ENCODE measurements around the gene ZNF407. TPM values are rescaled to one million over a fixed set of nuclear protein-coding genes. Genes with fewer than 3 reads are reported as not detected.

Gene ZNF407
- total and polyA plus RNA-seq, 11 donors, result 3.8 to 14.7 (median 11.5) TPM

DNA sequence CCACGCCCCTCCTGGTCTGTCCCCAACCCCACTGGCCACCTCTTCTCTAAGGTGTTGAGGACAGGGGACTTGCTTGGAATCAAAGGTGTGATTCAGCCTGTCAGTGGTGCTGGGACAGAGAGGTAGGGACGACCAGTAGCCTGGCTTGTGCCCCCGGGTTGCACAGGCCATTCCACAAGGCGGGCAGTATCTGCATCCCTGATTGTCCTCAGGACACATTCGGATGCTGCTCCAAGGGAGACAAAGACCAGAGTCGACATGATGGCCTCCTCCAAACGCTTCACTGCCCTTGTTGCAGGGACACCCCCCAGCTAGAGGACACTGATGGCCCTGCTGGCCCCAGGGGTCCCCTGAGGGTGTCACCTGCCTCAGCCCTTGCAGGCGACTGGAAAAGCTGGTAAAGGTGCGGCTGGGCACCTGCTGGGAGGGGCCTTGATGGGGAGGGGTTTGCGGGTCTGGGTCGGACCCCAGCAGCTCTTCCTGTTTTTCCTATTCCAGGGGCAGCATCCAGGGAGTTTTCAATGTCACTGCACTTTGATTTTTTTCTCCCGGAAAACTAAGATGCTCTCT lies 513.3 kb downstream of the ZNF407 start:
- H3K9me3 ChIP-seq, result no peaks in the 10 kb centered on the region
- intact Hi-C loops (cut with DNase I), result no loop called here
- peaks cover 0 to under 1% (median 0%) of the 10 kb centered on the region in 9 donors for H3K27me3 ChIP-seq
- 74 to 82% (median 78%) methylated on average over 9 to 12 of the region's 12 CpGs for WGBS, 4 donors
- no peaks in the 10 kb centered on the region for H3K36me3 ChIP-seq
- H3K4me1 ChIP-seq, result no peaks in the 10 kb centered on the region
- H3K4me3 ChIP-seq, result no peak overlapping the region
- DNase-seq (no peak), ATAC-seq (no peak)
- no peak for TF ChIP-seq POLR2A (IDR thresholded peaks at IDR 0.05)
- TF ChIP-seq, protein P1, sequence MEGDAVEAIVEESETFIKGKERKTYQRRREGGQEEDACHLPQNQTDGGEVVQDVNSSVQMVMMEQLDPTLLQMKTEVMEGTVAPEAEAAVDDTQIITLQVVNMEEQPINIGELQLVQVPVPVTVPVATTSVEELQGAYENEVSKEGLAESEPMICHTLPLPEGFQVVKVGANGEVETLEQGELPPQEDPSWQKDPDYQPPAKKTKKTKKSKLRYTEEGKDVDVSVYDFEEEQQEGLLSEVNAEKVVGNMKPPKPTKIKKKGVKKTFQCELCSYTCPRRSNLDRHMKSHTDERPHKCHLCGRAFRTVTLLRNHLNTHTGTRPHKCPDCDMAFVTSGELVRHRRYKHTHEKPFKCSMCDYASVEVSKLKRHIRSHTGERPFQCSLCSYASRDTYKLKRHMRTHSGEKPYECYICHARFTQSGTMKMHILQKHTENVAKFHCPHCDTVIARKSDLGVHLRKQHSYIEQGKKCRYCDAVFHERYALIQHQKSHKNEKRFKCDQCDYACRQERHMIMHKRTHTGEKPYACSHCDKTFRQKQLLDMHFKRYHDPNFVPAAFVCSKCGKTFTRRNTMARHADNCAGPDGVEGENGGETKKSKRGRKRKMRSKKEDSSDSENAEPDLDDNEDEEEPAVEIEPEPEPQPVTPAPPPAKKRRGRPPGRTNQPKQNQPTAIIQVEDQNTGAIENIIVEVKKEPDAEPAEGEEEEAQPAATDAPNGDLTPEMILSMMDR (IDR thresholded peaks at IDR 0.05), result no peak
- no peak overlapping the region for H3K27ac ChIP-seq

DNA sequence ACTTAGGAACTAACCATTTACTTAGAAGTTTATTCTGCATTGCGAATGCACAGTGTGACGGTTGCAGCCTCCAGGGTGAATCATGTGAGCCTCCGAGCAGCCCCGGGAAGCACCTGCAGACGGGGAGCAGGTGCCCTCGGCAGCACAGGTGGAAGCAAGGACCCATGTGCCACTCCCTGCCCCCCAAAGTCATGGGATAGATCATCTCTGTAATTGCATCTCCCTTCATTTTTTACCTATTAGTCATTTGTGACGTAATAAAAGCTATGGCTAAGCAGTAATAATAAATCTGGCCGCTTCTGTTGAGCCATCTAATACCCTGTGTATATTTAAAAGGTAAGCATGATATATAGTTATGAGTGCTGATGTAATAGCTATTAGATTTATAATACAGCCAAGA lies 514.1 kb downstream of the ZNF407 start:
- Histone ChIP-seq H3K4me3 (no peak overlapping the region), H3K4me1 (no peaks in the 10 kb centered on the region), H3K27me3 (no peaks in the 10 kb centered on the region), H3K9me3 (no peaks in the 10 kb centered on the region), H3K27ac (no peak overlapping the region), H3K36me3 (no peaks in the 10 kb centered on the region)
- WGBS, 4 donors, result 81 to 90% (median 84%) methylated on average over 8 of the region's 8 CpGs
- ATAC-seq, result no peak
- no peak for TF ChIP-seq POLR2A (IDR thresholded peaks at IDR 0.05)
- TF ChIP-seq, protein P1 (IDR thresholded peaks at IDR 0.05), result no peak
- DNase-seq, result no peak
- intact Hi-C loops (cut with DNase I), result no loop called here

DNA sequence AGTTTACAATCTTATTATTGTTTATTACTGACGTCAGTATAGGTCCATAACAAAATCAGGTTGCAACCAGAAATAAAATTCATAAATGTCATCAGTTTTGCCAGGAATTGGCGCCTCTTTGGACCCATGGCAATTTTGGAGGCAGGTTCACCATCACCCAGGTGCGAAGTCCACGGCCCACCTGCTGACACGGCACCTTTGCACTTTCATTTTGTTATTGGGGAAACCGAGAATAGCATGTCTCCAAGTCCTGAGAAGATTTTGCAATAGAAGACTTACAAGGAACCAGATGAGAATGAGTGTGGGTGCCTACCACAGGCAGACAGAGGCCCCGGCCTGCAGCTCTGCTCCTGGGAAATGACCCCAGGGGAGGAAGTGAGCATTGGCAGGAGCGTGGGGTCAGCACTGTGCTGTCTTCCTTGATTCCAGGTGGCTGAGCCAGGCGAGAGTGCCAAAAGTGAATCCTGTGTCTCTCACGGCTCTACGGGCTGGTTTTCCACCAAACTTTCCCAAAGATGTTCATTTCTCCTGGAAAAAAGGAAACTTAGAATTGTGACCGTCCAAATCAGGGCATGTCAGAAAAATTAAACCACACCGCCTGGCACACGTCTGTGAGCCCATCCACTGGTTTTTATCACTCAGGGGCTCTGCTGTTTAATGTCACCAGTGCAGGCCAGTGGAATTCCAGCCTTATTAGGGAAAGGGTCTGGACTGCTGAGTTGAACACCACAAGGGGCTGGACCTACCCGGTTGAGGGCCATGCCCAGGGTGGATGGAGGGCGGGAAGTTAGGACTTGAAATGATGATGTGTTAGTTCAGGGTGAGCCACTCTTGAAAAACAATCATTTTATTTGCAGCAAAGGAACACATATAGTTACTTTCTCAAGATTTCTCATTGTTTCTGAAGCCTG lies 514.8 kb downstream of the ZNF407 start:
- no peaks in the 10 kb centered on the region for H3K4me1 ChIP-seq
- H3K27me3 ChIP-seq, result no peaks in the 10 kb centered on the region
- H3K4me3 ChIP-seq, result no peak overlapping the region
- no peaks in the 10 kb centered on the region for H3K9me3 ChIP-seq
- ATAC-seq (no peak), DNase-seq (no peak)
- TF ChIP-seq, protein P1 (IDR thresholded peaks at IDR 0.05), result no peak
- TF ChIP-seq POLR2A (IDR thresholded peaks at IDR 0.05), result no peak
- WGBS, 4 donors, result 74 to 79% (median 76%) methylated on average over 16 of the region's 16 CpGs
- intact Hi-C loops (cut with DNase I), result no loop called here
- H3K27ac ChIP-seq, result peak overlapping the region in 1 of 12 donors; percentile 2
- no peaks in the 10 kb centered on the region for H3K36me3 ChIP-seq

DNA sequence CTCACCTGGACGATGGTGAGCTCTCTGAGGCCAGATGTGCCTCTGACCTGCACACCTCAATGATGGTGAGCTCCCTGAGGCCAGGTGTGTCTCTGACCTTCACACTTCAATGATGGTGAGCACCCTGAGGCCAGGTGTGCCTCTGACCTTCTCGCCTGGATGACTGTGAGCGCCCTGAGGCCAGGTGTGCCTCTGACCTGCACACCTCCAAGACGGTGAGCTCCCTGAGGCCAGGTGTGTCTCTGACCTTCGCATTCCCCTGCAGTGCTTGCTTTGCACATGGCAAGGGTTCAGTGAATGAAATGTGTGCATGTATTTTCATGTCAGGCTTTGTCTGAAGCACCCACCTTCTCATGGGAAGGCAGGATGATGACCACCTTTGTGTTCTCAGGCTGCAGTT lies 515.8 kb downstream of the ZNF407 start:
- Histone ChIP-seq H3K4me3 (no peak overlapping the region), H3K27me3 (no peaks in the 10 kb centered on the region), H3K9me3 (no peaks in the 10 kb centered on the region), H3K36me3 (no peaks in the 10 kb centered on the region), H3K27ac (no peak overlapping the region), H3K4me1 (no peaks in the 10 kb centered on the region)
- ATAC-seq (no peak), DNase-seq (no peak)
- 79 to 92% (median 85%) methylated on average over 5 of the region's 5 CpGs for WGBS, 4 donors
- intact Hi-C loops (cut with DNase I), result no loop called here
- TF ChIP-seq POLR2A (IDR thresholded peaks at IDR 0.05), result no peak
- TF ChIP-seq, protein P1 (IDR thresholded peaks at IDR 0.05), result no peak

Data from heart left ventricle (tissue), 16 donors.